HG02970 (cell line): ENCODE results near the gene NUTM2D.
"Not testable (repeated sequence)": the region's sequence is repeated elsewhere in the genome, so short reads cannot be mapped to it uniquely, and the experiment has no call there.

Experiments
- ATAC-seq: cut with Tn5 transposase; IDR thresholded peaks from one replicate; pipeline ENCODE4 v1.9.1; 2021; ENCODE audit warnings: mild to moderate bottlenecking, moderate library complexity, moderate number of reproducible peaks; ENCODE audit not compliant: unreplicated experiment, low FRiP score

Gene NUTM2D, protein sequence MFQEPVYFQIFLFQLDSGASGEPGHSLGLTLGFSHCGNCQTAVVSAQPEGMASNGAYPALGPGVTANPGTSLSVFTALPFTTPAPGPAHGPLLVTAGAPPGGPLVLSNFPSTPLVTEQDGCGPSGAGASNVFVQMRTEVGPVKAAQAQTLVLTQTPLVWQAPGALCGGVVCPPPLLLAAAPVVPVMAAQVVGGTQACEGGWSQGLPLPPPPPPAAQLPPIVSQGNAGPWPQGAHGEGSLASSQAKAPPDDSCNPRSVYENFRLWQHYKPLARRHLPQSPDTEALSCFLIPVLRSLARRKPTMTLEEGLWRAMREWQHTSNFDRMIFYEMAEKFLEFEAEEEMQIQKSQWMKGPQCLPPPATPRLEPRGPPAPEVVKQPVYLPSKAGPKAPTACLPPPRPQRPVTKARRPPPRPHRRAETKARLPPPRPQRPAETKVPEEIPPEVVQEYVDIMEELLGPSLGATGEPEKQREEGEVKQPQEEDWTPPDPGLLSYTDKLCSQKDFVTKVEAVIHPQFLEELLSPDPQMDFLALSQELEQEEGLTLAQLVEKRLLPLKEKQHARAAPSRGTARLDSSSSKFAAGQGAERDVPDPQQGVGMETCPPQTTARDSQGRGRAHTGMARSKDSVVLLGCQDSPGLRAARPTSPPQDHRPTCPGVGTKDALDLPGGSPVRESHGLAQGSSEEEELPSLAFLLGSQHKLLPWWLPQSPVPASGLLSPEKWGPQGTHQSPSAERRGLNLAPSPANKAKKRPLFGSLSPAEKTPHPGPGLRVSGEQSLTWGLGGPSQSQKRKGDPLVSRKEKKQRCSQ

GRCh38 chr10:87357444-87357843, at the start of gene NUTM2D:
TSS of gene NUTM2D (plus strand) at chr10:87357744. CDS start at chr10:87358266, 522 bp downstream.
- not testable (repeated sequence) for ATAC-seq

- ATAC-seq = not testable (repeated sequence)
These were observed 48.8 kb upstream of the NUTM2D start for GRCh38 chr10:87308702-87309101.

DNA sequence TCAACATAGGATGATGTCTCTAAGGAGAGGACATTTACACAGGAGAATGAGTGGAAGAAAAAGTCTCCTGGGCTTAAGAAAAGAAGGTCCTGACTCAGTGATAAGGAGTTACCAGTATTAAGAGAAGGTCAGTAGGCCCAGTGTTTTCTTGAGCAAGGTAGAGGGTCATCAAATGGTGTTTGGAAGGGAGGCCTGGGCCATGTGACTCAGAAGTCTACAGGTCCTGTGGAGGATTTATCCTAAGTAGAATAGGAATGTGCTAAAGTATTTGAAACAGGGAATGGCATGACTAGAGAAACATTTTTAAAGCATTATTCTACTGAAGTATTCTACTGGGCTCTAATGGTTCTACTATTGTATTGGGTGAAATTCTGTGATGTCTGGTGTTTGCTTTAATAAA, 47.9 kb upstream of the NUTM2D start:
- not testable (repeated sequence) for ATAC-seq

GRCh38 chr10:87311521-87311920, 46.0 kb upstream of the NUTM2D start:
- ATAC-seq = not testable (repeated sequence)

- ATAC-seq = not testable (repeated sequence)
These were observed 43.7 kb upstream of the NUTM2D start for GRCh38 chr10:87313649-87314359.

- not testable (repeated sequence) for ATAC-seq
These were observed 43.1 kb upstream of the NUTM2D start for GRCh38 chr10:87314360-87314973.

- ATAC-seq = not testable (repeated sequence)
These were observed 36.0 kb upstream of the NUTM2D start for GRCh38 chr10:87321505-87321904.

DNA sequence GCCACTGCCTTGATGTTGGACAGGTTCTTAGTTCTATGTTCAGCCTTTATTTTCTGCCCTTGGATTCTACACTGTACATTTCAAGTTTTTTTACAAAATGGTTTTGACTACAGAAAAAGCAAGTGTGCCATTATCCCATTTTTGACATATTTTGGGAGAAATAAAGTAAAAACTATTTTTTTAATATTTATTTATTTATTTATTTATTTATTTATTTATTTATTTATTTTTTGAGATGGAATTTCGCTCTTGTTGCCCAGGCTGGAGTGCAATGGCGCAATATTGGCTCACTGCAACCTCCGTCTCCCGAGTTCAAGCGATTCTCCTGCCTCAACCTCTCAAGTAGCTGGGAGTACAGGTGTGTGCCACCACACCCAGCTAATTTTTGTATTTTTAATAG, 33.0 kb upstream of the NUTM2D start:
- ATAC-seq = not testable (repeated sequence)

DNA sequence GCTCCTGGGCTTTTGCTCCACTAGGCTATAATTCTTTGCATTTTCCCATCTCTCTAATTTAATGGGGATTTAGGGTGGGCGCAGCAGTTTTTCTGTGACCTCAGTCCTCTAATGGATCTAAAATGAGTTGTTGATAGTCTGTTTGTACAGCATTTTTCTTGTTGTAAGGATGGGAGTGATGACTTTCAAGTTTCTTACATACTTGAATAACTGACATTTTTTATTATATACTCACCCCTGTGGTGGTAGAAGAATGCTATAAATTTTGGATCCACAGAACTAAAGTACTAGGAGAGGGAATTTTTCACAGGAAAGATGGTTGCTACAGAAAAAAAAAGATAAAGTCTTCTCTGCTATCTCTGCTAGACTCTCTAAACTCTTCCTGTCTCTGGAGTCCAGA, 29.6 kb upstream of the NUTM2D start:
- ATAC-seq = not testable (repeated sequence)

- not testable (repeated sequence) for ATAC-seq
These were observed 28.4 kb upstream of the NUTM2D start for GRCh38 chr10:87329131-87329530.

DNA sequence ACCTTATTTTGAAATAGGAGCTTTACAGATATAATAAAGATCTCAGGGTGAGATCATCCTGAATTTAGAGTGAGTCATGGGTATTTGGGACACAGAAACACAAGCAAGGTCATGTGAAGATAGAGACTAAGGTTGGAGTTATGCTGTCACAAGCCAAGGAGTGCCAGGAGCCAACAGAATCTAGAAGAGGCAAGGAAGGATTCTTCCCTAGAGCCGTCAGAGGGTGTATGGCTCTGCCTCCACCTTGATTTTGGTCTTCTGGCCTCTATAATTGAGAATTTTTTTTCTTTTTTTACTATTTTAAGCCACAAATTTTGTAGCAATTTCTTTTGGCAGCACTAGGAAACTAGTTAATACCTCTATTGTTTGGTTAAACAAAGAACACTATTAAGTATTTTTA, 24.9 kb upstream of the NUTM2D start:
- not testable (repeated sequence) for ATAC-seq

DNA sequence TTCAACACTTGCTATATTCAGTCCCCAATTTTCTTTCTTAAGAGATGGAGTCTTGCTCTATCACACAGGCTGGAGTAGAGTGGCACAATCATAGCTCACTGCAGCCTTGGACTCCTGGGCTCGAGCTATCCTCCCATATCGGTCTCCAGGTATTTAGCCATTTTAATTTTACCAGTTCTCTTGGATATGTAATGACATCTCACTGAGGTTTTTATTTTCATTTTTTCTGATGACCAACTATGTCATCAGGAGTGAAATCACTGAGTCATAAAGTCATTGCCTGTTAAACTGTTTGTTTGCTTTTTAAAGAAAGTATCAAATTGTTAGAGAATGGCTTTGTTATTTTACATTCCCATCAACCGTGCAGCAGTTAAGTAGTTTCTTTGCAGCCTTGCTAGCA, 17.1 kb upstream of the NUTM2D start:
- ATAC-seq = not testable (repeated sequence)

DNA sequence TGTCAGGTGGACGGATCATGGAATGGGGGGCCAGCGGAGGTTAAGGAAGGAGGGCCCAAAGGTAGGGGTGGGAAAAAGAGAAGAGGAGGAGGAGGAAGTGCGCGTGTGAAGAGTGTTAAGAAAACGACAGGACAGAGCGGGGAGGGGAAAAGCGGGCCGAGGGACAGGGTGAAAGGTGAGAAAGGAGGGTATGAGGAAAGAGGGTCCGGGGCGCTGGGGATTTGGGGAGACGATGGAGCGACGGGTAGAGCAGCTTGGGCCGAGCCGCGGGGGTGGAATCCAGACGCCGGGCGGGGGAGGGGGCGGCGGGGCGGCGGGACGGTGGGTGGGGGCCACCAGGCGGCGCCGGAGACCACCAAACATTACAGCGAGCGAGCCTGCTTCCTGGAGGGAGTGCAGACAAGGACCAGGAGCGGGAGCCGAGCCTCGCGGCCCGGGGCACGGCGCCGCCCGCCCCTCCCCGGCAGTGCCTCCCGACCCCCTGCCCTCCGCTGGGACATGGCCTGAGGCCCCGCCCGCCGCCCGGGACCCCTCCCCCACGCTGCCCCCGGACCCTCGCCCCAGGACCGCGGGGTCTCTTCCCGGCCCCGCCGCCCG, 15.9 kb upstream of the NUTM2D start:
- peak; percentile 18 for ATAC-seq

DNA sequence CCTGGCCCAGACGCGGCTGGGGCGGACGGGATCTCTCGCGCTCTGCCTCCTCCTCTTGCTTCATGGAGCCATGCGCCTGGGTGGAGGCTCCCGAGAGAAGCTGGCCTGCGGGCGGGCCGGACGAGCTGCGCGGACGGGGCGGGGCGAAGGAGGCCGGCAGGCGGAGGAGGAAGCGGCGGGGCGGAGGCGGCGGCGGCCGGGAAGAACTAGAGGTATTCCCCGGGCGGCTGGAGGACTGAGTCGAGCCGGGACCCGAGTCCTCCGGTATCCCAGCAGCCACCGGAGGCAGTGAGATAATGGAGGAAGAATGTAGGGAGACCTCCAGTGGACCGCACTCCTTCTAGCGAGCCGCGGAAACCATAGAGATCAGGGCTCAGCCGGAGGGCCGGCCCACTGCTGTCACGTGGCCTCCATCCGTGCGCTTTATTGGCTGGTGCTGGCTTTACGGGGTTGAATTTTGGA, 15.3 kb upstream of the NUTM2D start:
- ATAC-seq = peak; percentile 86

- peak; percentile 86 for ATAC-seq
These were observed 14.8 kb upstream of the NUTM2D start for GRCh38 chr10:87342711-87343258.

DNA sequence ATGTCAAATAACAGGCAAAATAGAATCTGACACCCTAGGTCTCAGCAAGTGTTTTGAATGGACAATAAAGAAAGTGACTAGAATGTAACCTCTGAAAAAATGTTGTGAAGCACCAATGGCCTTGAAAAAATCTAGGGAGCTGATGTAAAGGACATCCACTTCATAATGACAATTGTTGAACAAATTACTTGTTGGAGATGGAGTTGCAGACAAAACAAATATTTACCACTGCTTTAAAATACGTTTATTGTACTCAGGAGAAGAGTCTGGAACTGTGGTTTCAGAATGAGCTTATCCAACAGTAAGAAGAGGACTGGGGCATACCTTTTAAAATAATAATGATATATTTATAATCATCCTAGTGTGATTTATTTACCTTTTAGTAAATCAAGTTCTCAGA, 11.8 kb upstream of the NUTM2D start:
- not testable (repeated sequence) for ATAC-seq

DNA sequence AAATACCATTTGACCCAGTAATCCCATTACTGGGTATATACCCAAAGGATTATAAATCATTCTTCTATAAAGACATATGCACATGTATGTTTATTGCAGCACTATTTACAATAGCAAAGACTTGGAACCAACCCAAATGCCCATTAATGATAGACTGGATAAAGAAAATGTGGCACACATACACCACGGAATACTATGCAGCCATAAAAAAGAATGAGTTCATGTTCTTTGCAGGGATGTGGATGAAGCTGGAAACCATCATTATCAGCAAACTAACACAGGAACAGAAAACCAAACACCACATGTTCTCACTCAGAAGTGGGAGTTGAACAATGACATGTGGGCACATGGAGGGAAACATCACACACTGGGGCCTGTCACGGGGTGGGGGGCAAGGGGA, 7.4 kb upstream of the NUTM2D start:
- not testable (repeated sequence) for ATAC-seq

DNA sequence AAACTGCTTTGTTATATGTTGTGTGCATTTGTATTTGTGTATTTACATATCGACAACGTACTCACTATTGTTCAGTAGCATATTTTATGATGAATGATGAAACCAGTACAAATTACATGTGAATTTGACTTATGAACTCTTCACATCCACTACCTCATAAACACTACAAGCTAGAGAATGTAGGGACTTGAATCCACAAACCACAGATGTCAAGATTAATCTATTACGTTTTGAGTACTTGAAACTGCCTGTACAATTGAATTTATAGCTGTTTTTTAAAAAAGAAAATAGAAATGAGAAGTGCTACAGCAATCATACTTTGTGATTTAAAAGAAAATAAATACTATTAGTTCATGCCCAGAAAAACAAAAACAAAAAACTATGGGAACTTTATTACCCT, 4.7 kb upstream of the NUTM2D start:
- ATAC-seq = not testable (repeated sequence)

DNA sequence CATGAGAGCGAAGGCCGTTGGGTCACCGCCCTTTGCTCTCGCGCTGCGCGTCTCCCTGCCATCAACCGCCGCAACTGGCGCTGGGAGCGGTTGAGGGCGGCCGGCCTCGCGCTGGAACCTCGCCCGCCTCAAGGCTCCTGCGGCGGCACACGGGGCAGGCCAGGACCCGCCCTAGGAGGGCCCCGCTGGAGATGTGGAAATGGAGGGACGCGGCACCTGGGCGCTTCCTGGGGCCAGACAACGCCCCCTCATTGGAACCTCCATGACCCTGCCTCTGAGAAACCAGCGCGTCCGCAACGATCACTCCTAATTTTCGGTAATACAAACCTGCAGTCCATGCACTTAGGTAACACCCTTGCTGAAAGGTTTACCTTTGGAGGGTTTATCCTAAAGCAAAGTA, 2.4 kb upstream of the NUTM2D start:
- ATAC-seq = not testable (repeated sequence)
